Stimulated activated CD4-positive, alpha-beta T cell treated with anti-CD3 and anti-CD28 coated beads, Interleukin-1b, Interleukin-23, amount 100 ng/mL, for 24 hours (primary cell): Measurements from ENCODE around the gene YOD1.

ENCODE experiments used
- DNase-seq, 4 experiments: peaks; one replicate each; pipeline ENCODE4 v3.0.0-alpha.2; 2020; ENCODE audit warnings: low read depth in 4 of 4, low spot score in 1 of 4

The YOD1 gene

DNA sequence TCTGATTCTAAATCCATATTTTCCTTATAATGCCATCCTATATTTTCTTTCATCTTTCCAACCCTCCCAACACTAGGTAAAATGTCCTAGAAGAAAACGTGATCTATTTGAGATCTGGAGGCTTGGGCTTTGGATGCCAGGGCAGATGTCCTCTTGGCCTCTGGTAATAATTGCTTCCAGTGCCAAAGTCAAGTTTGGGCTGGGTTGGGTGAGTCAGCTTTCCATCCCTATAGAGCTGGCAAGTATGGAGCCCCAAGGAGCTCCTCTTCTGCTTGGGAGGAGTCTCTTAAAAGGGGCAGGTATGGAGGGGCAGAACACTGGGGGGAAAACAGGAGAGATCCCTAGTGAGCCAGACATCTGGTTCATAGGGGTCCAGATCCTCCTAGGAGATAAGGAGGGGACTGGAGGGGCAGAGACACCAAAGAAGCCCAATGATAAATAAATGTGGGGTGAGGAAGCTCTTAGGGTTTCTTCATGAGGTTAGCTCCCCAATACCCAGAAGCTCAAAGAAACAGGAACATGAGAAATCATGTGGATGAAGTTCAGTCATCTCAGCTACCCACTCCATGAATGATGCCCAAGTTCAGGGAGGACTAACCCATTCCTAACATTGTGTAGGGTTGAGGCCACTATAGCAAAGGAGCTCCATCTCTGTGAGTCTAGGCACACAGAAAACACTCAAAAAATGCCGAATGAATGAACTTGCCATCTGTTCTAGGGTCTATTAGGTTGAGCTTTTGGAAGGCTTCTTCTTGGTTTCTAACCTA, 21.9 kb downstream of the YOD1 start:
- no peak for DNase-seq

DNA sequence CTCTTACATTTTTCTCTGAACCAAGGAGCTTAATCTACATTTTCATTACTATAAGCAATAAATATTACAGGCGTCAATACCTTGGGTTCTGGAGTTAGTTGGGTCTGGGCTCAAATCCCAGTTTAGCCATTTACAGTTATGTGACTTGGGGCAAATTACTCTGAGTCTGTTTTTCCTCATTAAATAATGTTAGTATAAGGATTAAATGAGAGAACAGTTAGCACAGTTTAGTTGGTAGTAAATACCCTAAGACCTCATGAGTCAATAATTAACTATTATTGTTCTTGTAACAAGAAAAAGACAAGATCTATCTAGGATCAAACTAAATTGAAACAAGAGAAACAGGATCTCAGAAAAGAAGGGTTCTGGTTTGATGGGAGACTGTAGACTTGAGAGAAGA, 23.1 kb downstream of the YOD1 start:
- no peak for DNase-seq

DNA sequence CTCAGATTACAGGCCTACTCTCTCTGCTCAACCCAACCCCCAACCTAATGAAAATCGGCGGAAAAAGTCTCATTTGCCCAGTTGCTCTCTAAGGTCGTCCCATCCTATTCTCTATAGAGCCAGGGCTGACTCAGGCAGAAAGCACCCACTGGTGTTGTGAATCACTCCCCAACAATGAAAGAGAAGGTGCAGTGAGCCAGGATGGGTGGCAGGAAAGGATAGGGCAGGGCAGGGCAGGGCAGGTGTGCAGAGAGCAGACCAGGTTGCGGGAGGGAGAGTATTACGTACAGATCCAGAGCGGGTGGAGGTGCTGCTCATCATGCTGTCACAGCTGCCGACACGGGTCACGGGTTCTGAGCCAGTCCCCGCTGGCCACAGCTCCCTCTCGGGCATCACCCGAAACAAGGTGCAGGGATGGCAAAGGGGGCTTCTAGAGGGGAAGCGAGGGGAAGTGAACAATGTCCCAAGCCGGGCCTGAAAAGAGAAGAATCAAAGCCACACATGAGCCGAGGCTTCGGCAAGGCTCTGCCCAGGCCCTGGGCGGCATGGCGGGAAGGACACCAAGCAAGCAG, 23.7 kb downstream of the YOD1 start:
- no peak for DNase-seq

DNA sequence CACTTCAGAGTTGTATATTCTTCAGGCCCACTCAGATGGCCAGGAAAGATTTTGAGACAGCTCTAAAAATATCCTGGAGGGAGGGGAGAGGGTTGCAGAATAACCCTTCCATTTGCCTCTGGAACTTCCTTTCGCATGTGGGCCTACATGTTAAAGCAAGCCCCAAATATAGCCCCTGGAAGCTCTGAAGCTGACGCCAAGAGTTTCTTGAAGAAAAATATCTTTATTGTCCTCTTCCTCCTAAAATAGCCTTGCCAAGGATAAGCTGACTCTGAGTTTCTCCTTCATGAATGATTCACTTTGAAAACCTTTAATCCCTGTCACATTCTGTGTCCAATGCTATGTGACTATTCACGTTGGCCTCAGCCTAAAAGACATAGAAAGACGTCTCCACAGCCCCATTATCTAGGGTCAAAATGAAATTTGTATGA, 24.9 kb downstream of the YOD1 start:
- DNase-seq, result no peak

DNA sequence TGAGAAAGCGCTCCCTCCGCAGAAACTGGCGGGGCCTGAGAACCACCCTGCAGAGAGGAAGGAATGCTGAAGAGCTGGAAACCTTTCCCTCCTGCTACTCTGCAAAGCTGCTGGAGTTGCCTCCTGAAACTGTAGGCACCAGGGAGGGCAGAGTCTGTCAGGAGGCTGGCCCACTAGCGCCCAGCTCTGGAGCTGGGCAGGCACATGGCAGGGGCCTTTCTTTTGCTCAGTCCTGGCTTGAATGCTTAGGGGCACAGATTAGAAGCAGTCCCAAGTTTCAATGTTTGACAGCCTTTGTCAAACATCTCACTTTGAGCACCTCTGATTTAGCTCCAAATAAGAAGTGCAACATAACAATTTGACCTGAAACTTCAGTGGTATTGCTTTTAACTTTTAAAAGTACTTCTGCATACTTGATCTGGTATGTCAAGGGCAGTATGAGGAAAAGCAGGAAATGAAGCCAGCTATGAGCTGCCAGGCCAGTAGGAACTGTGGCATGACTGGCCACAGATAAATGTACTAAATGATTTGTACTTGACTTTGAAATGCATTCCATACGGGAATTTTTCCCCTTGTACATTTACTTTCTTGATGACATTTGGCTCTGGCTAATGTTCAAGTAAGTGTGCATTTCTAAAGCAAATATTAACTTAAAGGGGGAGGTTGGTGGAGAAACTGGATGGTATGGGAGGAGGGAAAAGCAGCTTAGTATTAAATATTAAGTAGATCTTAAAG, 25.7 kb downstream of the YOD1 start:
- DNase-seq, result no peak

DNA sequence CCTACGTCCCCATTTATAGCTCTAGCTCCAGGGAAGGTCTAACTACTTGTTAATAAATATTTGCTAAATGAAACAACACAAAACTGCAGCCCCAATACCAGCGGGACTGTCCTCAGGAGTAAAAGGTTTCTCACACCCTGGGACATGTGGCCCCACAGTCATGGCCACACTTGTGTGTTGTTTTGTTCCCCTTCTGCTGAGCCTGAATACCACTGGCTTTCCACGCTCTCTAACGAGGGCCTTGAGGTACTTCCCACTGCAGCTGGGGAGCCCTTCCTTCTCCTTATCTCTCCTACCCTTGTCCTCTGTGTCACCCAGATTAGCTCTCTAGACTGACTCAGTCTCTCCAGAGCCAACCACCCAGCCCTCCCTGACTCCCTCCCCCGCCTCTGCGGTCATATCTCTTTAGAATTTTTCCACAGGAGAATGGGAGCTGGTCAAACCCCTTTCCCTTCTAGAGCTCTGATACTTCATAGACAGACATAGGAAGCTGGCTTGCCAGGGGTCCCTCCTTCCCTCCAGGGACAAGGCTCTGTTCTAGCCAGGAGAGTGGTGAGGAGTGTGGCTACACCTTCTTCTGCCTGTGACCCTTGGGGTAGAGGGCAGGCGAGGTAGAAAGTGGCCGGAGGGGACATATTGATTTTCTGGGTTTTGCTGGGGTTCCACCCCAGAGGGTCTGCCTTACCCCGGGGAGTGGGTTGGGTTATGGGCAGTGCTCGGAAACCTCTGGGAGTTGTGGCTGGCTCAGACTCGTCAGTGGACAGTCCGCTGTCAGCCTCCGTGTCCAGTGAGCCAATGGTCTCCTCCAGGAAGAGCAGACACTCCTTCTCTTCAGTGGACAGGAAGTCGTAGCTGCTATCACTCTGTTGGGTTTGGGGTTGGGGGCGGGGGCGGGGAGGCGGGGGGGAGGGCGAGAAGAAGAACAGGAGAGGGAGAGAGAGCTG, 26.5 kb downstream of the YOD1 start:
- no peak for DNase-seq

DNA sequence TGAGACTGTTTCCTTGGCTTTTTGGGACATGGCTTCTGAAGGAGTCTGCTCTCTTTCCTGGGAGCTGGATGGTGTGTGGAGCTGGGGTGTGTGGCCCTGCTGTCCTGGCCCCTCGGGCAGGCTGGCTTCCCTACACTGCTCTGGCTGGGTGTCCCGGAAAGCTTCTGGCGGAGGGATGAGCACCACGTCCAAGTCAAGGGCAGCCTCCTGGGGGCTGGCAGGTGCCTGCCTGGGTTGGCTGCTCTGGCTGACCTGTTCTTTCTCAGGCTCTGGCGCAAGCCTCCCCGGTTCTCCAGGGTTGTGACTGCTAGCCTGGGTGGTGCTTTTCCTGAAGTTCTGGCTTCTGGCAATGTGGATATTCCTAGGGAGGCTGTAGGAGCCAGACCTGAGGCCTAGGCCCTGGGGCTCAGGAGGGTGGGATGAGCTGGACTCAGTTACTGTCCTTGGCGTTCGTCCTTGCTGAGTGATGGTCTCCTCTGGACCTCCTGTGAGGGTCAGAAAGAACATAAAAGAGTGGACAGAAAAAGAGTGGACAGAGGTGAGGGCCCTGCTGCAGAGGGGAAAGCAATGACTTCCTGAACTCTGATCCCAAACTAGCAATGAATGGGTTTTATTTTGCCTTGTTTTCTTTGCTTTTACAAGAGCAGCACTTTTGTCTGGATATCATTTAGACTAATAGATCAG, 27.9 kb downstream of the YOD1 start:
- DNase-seq, result no peak

DNA sequence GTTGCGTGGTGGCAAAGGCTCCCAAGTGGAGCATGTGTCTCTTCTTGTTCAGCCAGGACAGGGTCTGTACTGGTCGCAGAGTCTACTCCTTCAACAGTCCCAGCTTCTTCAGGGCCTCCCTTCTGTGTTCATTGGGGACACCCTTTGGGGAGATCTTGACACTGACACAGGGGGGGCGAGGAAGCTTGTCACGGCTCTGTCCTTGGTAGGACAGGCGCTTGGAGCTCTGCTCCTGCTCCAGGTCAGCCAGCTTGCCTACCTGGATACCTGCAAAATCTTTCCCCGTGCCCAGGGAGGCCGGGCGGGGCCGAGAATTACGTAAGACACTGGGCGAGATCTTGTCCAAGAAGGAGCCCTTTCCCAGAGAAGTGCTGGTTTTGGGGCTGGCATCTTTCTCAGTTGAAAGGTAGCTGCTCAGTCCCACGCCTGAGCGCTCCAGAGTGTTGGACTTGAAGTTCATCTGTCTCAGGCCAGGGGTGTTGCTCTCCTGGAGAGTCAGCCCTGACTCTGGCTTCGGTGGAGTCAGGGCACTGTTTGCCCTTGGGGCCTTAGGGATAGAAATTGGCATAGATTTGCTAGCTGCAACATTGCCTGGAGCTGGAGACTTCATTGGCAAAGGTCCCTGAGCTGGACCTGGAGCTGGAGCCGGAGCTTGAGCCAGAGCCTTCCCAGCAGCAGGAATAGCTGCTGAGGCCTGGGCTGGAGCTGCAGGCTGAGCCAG, 29.0 kb downstream of the YOD1 start:
- no peak for DNase-seq

DNA sequence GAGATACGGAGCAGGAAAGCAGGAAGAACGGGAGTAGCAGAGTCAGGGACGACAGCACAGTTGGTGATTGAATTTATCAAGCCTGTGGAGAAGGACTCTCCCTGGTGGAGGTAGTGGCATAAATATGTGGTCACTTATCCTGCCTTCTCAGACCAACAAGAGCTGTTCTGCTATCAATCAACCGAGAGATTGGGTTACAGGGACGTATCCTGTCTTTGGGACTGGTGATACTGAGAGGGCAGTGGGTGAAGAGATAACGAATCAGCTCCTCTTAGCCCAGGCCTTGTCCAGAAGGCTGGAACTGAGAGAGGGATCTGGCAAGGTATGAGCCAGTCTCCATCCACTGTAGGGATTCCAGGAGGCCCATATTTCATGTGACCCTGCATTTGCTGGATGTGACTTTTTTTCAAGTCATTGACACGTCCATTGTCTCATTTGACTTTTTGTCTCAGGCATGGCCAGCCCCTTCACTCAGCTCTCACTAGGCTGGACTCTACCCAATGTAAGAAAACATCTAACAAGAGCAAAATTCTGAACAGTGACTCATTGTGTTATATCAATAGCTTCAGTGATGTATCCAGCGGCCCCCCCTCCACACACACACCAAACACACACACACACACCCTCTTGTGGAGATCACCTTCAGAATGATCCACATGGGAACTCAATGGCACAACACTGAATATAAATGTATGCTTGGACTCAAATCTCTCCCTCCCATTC, 29.7 kb downstream of the YOD1 start:
- no peak for DNase-seq

DNA sequence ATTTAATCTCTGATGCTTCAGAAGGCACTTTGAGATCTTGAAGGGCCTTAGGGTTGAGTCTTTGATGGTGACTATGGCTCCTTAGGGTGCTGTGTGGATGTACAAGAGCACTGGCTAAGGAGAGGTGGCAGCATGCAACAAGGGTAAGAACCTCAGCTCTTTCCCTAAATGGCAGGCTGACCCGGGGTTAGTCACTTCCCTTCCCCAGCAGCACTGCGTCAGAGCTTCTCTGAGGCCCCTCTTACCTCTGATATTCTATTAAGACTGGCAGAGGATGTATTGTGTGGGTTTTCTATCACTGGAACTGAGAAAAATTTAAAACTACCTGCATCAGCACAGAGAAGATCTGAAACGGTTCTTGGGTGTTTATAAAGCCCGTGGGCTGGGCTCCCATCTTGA, 30.3 kb downstream of the YOD1 start:
- no peak for DNase-seq

DNA sequence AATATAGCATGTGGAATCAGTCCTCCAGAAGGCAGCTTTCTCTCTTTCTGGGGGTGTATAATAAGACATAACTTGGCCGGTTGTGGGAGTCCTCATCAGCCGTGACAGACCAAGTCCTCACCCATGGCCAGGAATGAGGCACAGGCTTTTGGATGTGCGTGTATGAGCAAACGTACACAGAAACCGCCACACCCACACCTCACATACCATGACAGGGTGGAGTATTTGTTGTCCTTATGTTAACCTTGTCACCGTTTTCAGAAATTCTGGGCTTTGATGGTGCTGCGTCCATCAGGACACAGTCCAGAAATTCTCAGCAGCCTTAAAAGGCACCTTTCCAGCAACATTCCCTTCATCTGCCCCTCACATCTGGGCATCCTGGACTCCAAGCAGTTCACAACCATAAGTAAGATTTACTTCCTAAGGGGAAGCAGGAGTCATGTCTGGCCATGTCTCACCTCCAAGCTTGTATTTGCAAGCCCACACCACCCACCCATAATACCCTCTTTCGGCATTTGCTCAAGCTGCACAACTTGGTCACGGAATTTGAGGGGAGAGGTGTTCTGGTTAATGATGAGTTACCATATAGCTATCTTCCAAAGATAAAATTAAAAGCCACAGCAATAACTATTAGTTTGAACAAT, 30.8 kb downstream of the YOD1 start:
- DNase-seq, result no peak

DNA sequence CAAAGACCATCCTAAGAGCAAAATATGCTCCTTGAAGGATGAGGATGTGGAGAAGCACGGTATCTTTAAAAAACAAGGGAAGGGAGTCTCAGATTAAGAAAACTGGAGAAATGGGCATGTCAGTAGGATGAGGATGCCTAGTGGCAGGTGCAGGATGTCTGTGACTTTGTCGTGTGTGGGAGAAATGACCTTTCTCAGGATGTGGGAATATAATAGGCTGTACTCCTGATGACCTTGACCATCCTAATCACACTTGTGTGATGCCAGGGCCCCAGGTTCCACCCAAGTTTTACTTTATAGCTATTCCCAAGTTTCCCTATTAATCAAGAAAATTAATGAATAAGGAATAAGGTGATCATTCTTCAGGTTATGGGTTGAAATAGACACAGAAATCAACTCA, 31.3 kb downstream of the YOD1 start:
- no peak for DNase-seq

DNA sequence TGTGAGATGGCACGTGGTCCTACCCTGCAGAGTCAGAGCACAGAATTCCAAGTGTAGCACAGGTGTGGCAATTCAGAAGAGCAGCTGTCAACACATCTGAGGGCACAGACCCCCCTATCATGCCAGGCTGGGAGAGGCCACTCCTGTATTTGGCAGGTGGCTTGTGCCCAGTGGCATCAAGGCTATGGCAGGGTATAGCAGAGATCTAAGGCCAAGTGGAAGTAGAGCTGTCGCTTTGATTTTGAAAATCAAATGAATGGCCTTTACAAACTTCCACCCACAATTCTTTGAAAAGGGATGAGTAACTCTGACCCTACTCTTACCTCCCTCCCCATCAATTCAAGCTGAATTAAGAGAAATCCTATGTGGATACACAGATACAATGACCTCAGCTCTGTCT, 31.8 kb downstream of the YOD1 start:
- DNase-seq, result no peak

DNA sequence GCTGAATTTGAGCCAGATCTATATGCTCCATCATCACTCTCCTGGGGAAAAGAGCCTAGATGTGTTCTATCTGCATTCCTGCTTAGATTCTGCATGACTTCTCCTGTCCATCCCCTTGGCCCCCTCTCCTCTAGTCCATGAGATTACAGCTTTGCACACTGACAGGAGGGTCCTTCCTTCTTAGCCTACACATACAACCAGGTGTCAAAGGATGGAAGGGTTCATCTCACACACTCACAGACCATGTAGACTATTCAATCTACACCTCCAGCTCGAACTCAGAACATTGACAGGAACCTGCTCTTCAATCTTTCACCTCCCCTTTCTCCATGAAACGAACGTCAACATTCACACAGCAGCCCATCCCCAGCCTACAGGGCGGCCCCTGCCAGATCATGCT, 32.3 kb downstream of the YOD1 start:
- no peak for DNase-seq

DNA sequence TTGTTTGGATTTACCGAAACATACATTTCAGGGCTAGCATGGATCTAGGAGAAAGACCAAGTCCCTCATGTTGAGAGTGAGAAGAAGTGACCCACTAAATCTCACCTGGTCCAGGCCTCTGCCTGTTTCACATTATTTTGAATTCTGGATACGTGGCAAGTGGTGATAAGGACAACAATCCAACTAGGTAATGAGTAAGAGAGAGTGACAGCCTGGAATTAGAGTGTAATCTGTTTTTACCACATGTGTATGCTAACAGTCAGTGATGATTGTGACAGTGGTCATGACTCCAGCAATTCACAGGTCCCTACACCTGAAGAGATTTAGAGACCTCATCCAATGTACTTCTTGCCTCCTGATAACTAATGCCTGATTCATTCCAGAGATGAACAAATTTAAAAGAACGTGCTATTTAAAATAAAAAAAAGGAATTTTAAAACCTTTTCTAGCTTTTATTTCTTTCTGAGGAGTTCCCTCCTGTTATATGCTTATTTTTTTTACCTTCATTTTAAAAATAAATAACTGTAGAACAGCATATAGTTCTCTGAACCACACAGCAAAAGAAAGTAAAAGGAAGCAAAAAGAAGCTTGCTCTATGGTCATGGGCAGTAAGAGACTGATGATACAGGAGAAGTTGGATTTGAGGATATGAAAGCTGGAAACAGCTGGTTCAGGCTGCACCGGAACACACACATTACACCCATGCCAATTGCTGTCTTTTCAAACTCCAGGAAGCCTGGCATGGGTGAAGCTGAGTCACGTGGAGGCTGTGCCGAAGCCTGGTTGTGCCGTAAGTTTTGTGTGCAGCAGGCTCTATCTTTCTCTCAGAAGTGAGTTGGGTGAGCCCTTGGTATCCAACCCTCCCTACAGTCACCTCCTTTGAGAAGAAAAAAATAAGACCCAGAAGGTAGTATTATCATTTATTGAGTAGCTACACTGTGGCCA, 33.1 kb downstream of the YOD1 start:
- DNase-seq, result no peak

DNA sequence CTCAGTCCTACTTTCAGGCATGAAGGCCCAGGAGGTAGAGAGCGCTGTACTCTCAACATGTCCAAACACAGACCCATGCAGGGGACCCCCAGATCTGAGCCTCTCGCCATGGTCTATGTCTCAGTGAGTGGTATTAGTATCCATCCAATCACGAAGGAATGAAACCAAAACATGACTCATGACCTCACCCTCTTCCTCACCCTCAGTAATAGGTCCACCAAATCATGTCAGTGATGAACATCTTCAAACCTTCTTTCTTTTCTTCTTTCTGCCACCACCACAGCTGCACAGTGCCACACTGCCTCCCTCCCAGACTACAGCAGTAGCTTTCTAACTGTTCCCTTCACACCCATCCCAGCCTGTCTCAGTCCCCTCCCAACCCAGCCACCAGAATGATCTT, 35.2 kb downstream of the YOD1 start:
- no peak for DNase-seq

DNA sequence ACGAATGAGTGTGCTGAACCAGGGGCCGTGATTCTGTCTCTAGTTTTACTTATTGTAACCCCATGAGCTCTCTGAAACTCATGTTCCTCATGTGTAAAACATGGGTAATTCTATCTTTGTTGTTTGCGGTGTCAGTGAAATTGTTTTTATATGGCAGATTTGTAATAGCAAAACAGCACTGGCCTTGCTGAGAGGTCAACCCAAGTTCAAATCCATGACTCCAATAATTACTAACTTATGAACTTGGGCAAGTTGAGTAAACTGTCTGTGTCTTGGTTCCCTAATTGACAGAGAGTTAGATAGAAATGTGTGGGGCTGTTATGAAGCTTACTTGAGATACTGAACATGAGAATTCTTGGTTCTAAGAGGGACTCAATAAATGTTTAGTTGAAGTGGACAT, 36.3 kb downstream of the YOD1 start:
- no peak for DNase-seq
